Keratinocyte (primary cell): Measurements from ENCODE around the gene GJD4. TPM values are rescaled to one million over a fixed set of nuclear protein-coding genes. Genes with fewer than 3 reads are reported as not detected.

Experiments used
- DNase-seq: peaks from one replicate; pipeline ENCODE4 v3.0.0-alpha.2; 2011; ENCODE audit warnings: low read depth, missing footprints, low spot score
- FAIRE-seq: peaks from 2 replicates; lab custom pipeline; 2011; peaks lifted over from hg19 to GRCh38; lab: Jason Lieb, UNC
- H2AFZ ChIP-seq: 2 replicates; pipeline ENCODE4 v1.6.0; 2012; ENCODE audit warnings: low read length, control low read depth, inconsistent platforms; ENCODE audit not compliant: control insufficient read depth
- H3K27ac ChIP-seq: 2 replicates; pipeline ENCODE4 v1.5.1; 2011; ENCODE audit warnings: low read length; ENCODE audit not compliant: control insufficient read depth, insufficient read depth
- H3K27me3 ChIP-seq: 3 replicates; pipeline ENCODE4 v1.6.0; 2011; ENCODE audit warnings: low read length; ENCODE audit not compliant: control insufficient read depth, insufficient read depth; ENCODE audit errors: extremely low read depth
- H3K36me3 ChIP-seq, 2 experiments: 2 replicates in 1 of 2; 3 replicates in 1 of 2; pipeline ENCODE4 v1.5.1; 2011; ENCODE audit warnings: low read length in 2 of 2, mild to moderate bottlenecking in 1 of 2; ENCODE audit not compliant: control insufficient read depth in 2 of 2, insufficient read depth in 2 of 2; ENCODE audit errors: extremely low read depth in 1 of 2
- H3K4me1 ChIP-seq: 3 replicates; pipeline ENCODE4 v1.5.1; 2011; ENCODE audit warnings: low read length; ENCODE audit not compliant: control insufficient read depth, insufficient read depth; ENCODE audit errors: extremely low read depth
- H3K4me2 ChIP-seq: 3 replicates; pipeline ENCODE4 v1.6.0; 2011; ENCODE audit warnings: low read depth, low read length; ENCODE audit not compliant: control insufficient read depth, insufficient read depth; ENCODE audit errors: extremely low read depth
- H3K4me3 ChIP-seq, 3 experiments: fragments of 200-600 bp in 1 of 3; sonication (generic) in 1 of 3; 2 replicates in 2 of 3; 3 replicates in 1 of 3; pipeline ENCODE4 v1.5.1; 2011 to 2016; ENCODE audit warnings: low read length in 3 of 3, mild to moderate bottlenecking in 3 of 3, control low read depth in 2 of 3, inconsistent platforms in 1 of 3, low read depth in 1 of 3, mixed read lengths in 1 of 3, mixed run types in 1 of 3, moderate library complexity in 1 of 3; ENCODE audit not compliant: control insufficient read depth in 2 of 3, insufficient read depth in 2 of 3; ENCODE audit errors: extremely low read depth in 1 of 3
- H3K79me2 ChIP-seq: 2 replicates; pipeline ENCODE4 v1.6.0; 2012; ENCODE audit warnings: low read length; ENCODE audit not compliant: control insufficient read depth, insufficient read depth
- H3K9ac ChIP-seq: 3 replicates; pipeline ENCODE4 v1.6.0; 2011; ENCODE audit warnings: low read length; ENCODE audit not compliant: control insufficient read depth, insufficient read depth; ENCODE audit errors: extremely low read depth
- H3K9me1 ChIP-seq: 3 replicates; pipeline ENCODE4 v1.6.0; 2011; ENCODE audit warnings: low read length; ENCODE audit not compliant: control insufficient read depth, insufficient read depth; ENCODE audit errors: extremely low read depth
- H3K9me3 ChIP-seq: 2 replicates; pipeline ENCODE4 v1.5.1; 2012; ENCODE audit warnings: low read depth, low read length; ENCODE audit not compliant: control insufficient read depth
- H4K20me1 ChIP-seq: 3 replicates; pipeline ENCODE4 v1.6.0; 2011; ENCODE audit warnings: low read length; ENCODE audit not compliant: control insufficient read depth, insufficient read depth; ENCODE audit errors: extremely low read depth
- EZH2 ChIP-seq: IDR thresholded peaks from one replicate; pipeline ENCODE4 v1.6.1; 2012; ENCODE audit warnings: inconsistent platforms, mild to moderate bottlenecking, low read length, moderate library complexity
- dilution Hi-C: fragments of 300-500 bp; cut with MboI; formaldehyde crosslinking; loops from one replicate; pipeline ENCODE4 v1.7.0; 2020; ENCODE audit warnings: low sequenced_read_pairs; ENCODE audit not compliant: extremely low pct_ligation_motif_present
- polyA plus RNA-seq, 5 experiments: library from polyadenylated mRNA; depleted of rRNA in 3 of 5; stranded (reverse) in 3 of 5; stranded (forward) in 1 of 5; unstranded in 1 of 5; fragments of >200 nt; gene quantifications; 1 replicate in 1 of 5; 2 replicates in 3 of 5; 3 replicates in 1 of 5; pipeline versions ENCODE4 v1.2.1 to v1.2.3, GENCODE V29; 2011 to 2012; ENCODE audit warnings: missing spikeins in 2 of 5, low read depth in 1 of 5, low replicate concordance in 1 of 5
- TF ChIP-seq, protein P1 (sequence below), 3 experiments: IDR thresholded peaks in 1 of 3; conservative IDR thresholded peaks in 1 of 3; optimal IDR thresholded peaks in 1 of 3; 2 replicates in 2 of 3; 3 replicates in 1 of 3; pipeline versions ENCODE3 to v1.5.1; 2011; ENCODE audit warnings: low read length in 3 of 3, mild to moderate bottlenecking in 3 of 3, moderate library complexity in 2 of 3, control low read depth in 1 of 3, inconsistent platforms in 1 of 3; ENCODE audit not compliant: insufficient read depth in 2 of 3; ENCODE audit errors: extremely low read depth in 1 of 3

The GJD4 gene
- polyA plus RNA-seq, 1 donor (not counting 4 experiments of a cell fraction or from before 2014, with no cell fraction given) = not detected

DNA sequence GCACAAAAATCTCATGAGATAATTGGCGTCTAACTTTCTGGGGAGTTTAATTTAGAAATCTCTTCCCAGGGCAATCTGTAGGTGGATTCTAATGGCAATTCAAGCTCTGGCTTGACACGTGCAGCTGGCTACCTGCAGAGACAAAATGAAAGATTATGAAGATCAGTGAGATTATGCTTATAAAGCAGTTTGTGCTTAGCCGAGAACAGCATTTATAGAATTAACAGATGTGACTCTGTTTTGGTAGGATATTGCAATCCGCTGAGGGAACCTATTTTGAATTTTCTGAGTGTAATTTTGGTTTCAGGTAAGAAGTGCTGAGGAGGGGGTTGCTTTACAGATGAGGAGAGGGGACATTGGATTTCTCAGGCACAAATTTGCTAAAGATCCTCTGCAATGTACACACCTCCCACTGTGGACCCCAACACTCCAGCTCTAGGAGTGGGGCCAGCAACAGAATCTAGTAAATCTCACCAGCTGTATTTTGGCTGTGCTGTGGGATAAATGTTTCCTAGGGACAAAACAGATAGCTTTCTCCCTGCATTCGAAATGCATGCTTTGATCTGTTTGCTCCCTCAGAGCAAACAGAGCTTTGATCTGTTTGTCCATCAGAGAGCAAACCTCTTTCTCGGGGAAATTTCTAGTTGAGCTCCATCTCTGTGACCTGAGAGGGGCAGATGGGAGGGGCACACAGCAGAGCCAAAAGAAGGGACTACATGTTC lies 7.4 kb downstream of the GJD4 start:
- no peak overlapping the region for H3K9ac ChIP-seq
- no peaks in the 10 kb centered on the region for H3K79me2 ChIP-seq
- dilution Hi-C loops = no loop called here
- H3K4me2 ChIP-seq = no peak overlapping the region
- H3K27ac ChIP-seq = no peak overlapping the region
- no peak overlapping the region for H2AFZ ChIP-seq
- TF ChIP-seq EZH2 = no peak
- TF ChIP-seq, protein P1, sequence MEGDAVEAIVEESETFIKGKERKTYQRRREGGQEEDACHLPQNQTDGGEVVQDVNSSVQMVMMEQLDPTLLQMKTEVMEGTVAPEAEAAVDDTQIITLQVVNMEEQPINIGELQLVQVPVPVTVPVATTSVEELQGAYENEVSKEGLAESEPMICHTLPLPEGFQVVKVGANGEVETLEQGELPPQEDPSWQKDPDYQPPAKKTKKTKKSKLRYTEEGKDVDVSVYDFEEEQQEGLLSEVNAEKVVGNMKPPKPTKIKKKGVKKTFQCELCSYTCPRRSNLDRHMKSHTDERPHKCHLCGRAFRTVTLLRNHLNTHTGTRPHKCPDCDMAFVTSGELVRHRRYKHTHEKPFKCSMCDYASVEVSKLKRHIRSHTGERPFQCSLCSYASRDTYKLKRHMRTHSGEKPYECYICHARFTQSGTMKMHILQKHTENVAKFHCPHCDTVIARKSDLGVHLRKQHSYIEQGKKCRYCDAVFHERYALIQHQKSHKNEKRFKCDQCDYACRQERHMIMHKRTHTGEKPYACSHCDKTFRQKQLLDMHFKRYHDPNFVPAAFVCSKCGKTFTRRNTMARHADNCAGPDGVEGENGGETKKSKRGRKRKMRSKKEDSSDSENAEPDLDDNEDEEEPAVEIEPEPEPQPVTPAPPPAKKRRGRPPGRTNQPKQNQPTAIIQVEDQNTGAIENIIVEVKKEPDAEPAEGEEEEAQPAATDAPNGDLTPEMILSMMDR (optimal IDR thresholded peaks at IDR 0.05 in 1 of 3, IDR thresholded peaks at IDR 0.05 in 1 of 3, conservative IDR thresholded peaks at IDR 0.05 in 1 of 3; ENCODE audit: extremely low read depth in 1 of 3, insufficient read depth in 2 of 3, low read length in 3 of 3) = no peak
- H3K36me3 ChIP-seq = no peaks in the 10 kb centered on the region
- peaks cover 25% of the 10 kb centered on the region for H3K27me3 ChIP-seq
- no peaks in the 10 kb centered on the region for H3K9me1 ChIP-seq
- no peak for FAIRE-seq
- no peak for DNase-seq
- H4K20me1 ChIP-seq = no peaks in the 10 kb centered on the region
- H3K9me3 ChIP-seq = no peaks in the 10 kb centered on the region
- no peaks in the 10 kb centered on the region for H3K4me1 ChIP-seq
- H3K4me3 ChIP-seq = no peak overlapping the region

DNA sequence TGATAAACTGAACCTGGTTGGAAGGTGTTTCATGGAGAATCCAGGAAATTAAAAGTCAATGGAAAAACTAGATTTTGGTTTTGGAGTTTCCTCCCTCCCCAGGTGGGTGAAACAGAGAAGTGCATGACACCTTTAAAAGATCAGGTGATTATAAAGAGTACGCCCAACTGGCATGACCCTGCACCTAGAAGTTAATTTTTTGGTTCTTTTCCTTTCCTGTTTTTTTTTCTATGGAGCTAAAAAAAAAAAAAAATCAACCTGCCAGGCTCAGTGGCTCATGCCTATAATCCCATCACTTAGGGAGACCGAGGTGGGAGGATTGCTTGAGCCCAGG lies 7.9 kb downstream of the GJD4 start:
- FAIRE-seq (no peak), DNase-seq (no peak)
- Histone ChIP-seq H3K9me3 (no peaks in the 10 kb centered on the region), H3K4me1 (no peaks in the 10 kb centered on the region), H3K9ac (no peak overlapping the region), H4K20me1 (no peaks in the 10 kb centered on the region), H3K79me2 (no peaks in the 10 kb centered on the region), H3K36me3 (no peaks in the 10 kb centered on the region), H2AFZ (no peak overlapping the region), H3K4me3 (no peak overlapping the region), H3K4me2 (no peak overlapping the region), H3K27ac (no peak overlapping the region), H3K27me3 (peaks cover 19% of the 10 kb centered on the region), H3K9me1 (no peaks in the 10 kb centered on the region)
- dilution Hi-C loops = no loop called here
- TF ChIP-seq, protein P1 (optimal IDR thresholded peaks at IDR 0.05 in 1 of 3, IDR thresholded peaks at IDR 0.05 in 1 of 3, conservative IDR thresholded peaks at IDR 0.05 in 1 of 3; ENCODE audit: extremely low read depth in 1 of 3, insufficient read depth in 2 of 3, low read length in 3 of 3) = no peak
- TF ChIP-seq EZH2 = no peak
